HG03354 (cell line): ENCODE data around the gene SAMD4A.

Experiments used
- ATAC-seq: cut with Tn5 transposase; IDR thresholded peaks from one replicate; pipeline ENCODE4 v1.9.1; 2021; ENCODE audit warnings: mild to moderate bottlenecking; ENCODE audit not compliant: unreplicated experiment, poor library complexity, severe bottlenecking

SAMD4A gene, protein sequence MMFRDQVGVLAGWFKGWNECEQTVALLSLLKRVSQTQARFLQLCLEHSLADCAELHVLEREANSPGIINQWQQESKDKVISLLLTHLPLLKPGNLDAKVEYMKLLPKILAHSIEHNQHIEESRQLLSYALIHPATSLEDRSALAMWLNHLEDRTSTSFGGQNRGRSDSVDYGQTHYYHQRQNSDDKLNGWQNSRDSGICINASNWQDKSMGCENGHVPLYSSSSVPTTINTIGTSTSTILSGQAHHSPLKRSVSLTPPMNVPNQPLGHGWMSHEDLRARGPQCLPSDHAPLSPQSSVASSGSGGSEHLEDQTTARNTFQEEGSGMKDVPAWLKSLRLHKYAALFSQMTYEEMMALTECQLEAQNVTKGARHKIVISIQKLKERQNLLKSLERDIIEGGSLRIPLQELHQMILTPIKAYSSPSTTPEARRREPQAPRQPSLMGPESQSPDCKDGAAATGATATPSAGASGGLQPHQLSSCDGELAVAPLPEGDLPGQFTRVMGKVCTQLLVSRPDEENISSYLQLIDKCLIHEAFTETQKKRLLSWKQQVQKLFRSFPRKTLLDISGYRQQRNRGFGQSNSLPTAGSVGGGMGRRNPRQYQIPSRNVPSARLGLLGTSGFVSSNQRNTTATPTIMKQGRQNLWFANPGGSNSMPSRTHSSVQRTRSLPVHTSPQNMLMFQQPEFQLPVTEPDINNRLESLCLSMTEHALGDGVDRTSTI

GRCh38 chr14:54566410-54567223 lies at the start of gene SAMD4A:
SAMD4A (plus strand) TSS chr14:54567128; CDS start chr14:54567917, 789 bp downstream.
- ATAC-seq: peak; percentile 32

DNA sequence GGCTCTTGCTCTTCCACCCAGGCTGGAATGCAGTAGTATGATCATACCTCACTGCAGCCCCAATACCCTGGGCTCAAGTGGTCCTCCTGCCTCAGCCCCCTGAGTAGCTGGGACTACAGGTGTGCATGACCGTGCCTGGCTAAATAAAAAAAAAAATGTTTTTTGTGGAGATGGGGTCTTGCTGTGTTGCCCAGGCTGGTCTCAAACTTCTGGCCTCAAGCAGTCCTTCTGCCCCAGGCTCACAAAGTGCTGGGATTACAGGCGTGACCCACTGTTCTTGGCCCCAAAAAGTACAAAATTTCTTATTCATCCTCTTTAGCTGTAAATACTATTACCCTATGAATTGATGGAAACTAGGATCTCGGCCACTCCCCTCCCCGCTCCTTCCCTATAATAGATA lies 42.5 kb upstream of the SAMD4A start:
- no peak for ATAC-seq

DNA sequence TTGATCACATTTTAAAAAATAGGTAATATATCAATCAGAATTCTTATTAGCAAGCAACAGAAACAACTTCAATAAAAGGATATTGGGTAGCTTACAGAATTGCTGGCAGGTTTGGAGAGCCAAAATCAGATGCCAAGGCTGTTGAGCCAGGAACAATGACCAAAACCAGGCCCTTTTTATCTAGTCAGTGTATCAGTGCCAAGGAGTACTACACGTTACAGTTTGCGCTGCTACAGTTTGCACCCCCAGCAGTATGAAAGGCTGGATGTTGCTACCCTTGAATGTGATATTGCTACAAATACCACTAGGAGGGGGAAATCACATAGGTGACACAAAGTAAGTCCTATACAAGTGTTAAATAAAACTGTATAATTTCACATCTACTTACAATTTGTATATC lies 38.0 kb upstream of the SAMD4A start:
- no peak for ATAC-seq

GRCh38 chr14:54529811-54530210 lies 37.1 kb upstream of the SAMD4A start:
- ATAC-seq: no peak

DNA sequence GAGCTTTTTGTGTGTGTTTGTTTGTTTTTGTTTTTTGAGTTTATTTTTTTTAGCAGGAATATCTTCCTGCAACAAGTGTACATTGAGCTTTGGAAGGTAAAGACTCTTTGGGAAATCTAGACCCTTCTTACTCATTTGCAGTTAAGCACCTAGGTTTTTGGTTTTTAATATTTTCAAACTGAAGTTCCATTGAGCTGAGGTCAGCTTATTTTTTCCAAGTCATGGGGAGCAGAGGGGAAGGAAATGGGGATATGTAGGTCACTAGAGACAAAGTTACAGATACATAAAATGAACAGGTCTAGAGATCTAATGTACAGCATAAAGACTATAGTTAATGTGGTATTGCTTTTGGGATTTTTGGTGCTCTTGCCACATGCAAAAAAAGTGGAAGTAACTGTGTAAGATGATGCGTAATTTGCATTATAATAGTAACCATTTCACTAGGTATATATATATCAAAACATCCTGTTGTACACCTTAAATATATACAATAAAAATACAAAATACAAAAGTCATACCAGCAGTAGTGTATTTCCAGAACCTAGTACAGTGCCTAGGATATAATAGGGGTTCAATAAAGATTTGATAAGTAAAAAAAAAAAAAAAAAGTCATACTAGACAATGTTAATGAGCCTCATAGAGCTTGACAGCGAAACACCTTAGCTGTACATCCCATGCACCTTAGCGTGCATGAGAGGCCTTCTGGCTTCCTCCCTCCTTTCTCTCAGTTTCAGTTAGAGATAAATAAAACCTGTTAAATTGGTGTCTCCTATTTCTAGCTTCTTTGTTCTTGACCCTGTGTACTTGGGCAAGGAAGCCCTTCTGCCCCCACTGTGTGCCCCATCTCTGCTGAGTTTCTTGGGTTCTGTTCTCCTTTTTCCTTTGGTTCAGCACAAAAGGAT lies 34.6 kb upstream of the SAMD4A start:
- ATAC-seq: peak; percentile 96

GRCh38 chr14:54533100-54533499 lies 33.8 kb upstream of the SAMD4A start:
- ATAC-seq: peak; percentile 9

GRCh38 chr14:54535126-54535525 lies 31.8 kb upstream of the SAMD4A start:
- ATAC-seq: no peak

- ATAC-seq: no peak
Observed at GRCh38 chr14:54535646-54536045, 31.3 kb upstream of the SAMD4A start.

DNA sequence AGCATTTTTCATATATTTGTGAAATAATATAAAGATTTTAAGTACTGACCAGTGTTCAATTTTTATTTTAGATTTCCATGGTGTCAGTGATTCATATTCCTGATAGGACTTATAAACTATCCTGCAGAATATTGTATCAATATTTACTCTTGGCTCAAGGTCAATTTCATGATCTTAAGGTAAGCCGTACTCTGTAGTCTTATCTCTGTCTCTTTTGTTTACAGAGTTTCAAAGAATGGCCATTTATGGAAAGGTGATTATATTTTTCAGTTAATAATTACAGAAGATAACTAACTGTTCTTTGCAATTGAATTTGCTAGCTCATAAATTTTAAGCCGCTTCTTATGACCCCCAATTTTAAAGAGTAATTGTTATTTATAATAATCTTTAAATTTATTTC lies 29.3 kb upstream of the SAMD4A start:
- no peak for ATAC-seq

DNA sequence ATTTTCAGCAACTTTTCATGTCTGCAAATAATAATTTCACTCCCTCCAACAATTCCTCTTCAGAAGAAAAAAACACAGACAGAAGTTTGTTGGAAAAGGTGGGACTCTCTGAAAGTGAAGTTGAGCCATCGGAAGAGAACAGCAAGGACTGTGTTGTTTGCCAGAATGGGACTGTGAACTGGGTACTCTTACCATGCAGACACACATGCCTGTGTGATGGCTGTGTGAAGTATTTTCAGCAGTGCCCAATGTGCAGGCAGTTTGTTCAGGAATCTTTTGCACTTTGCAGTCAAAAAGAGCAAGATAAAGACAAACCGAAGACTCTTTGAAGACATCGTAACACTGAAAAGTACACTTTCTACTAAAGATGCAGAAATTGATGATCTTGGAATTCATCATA lies 28.9 kb upstream of the SAMD4A start:
- no peak for ATAC-seq

DNA sequence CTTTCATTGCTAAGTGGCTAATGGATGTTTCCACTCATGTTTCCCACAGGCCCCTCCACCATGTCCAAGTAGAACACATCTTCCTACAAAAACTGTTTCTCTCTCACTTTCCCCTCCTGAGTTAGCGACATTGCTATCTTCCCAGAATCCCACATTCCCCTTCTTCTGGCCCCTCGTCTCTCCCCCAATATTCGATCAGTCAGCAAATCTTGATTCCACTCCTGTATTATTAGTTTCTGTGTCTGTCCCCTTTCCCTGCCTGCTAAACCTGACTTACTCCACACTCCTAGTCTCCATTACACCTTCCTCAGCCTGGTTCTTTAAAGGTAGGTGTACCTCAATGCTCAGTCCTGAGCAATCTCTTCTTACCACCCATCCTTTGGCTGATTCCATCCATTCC lies 19.3 kb upstream of the SAMD4A start:
- no peak for ATAC-seq

DNA sequence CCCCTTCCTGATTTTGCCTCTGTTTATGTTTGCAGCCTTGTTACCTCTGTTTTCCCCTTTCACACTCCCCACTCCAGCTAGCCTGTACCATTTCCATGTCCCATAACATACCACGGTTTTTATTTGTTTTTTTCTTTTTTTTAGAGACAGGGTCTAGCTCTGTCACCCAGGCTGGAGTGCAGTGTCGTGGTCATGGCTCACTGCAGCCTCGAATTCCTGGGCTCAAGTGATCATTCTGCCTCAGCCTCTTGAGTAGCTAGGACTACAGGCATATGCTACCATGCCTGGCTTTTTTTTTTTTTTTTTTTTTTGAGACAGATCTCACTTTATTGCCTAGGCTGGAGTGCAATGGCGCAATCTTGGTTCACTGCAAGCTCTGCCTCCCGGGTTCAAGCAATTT lies 18.4 kb upstream of the SAMD4A start:
- no peak for ATAC-seq

DNA sequence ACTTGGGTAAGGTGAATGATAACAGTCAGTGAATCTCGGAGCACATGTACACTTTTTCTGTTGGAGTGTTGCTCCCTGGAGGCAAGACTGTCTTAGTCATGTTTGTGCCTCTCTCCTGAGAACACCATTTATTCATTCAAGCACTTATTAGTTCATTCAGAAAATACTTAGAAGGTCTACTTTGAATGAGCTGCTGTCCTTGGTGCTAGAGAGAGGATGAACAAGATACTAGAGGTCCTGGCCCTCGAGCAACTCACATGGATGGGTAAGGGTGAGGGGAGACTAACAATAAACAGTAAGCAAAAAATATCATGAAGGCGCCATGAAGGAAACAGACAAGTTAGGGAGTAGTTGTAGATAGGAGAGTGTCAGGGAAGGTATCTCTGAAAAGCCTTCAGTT lies 17.1 kb upstream of the SAMD4A start:
- no peak for ATAC-seq

GRCh38 chr14:54550514-54550913 lies 16.4 kb upstream of the SAMD4A start:
- no peak for ATAC-seq

- ATAC-seq: no peak
Observed at GRCh38 chr14:54554401-54554800, 12.5 kb upstream of the SAMD4A start.

GRCh38 chr14:54555651-54556050 lies 11.3 kb upstream of the SAMD4A start:
- ATAC-seq: no peak

- no peak for ATAC-seq
Observed at GRCh38 chr14:54556535-54556934, 10.4 kb upstream of the SAMD4A start.

GRCh38 chr14:54562334-54562733 lies 4.6 kb upstream of the SAMD4A start:
- ATAC-seq: no peak

DNA sequence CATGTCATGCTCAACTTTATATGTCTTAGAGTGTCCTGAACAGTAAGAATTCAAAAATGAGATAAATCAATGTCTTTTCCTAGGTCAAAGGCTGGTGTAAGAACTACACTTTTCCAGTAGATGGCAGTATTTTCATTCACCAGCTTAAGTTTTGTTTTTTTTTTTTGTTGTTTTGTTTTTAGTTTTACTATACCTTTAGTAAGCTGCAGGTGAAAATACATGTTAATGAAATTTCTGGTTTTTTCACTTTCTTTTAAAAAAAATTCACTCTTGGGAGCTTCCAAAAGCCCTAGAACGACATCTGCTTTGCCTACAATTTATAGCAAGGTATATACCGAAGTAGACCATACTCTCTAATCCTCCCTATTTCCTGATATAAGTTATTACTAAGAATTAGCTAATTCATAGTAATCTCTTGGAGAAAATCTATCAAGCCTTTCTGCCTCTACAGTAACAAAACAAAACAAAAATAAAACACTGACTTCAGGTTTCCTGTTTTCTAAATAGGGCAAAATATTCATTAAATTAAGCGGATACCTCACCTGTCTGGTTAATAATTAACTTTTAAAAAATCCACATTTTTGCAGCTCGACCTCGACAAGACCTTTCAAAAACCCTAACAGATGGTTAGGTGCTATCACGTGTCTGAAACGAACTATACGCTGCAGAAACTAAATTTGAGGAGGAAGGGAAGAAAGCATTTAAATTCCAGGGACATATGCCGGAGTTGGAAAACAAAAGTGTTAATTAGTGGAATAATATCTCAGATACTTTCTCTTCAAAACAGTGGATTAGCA lies 2.7 kb upstream of the SAMD4A start:
- ATAC-seq: no peak
